Smooth muscle cell (in vitro differentiated cells): ENCODE results near the gene LDLRAD3. TPM values are rescaled to one million over a fixed set of nuclear protein-coding genes. Genes with fewer than 3 reads are reported as not detected.

Experiments used
- DNase-seq: peaks from one replicate; lab custom pipeline; 2025; ENCODE audit not compliant: unreplicated experiment; lab: John Stamatoyannopoulos, UW
- H2AFZ ChIP-seq: fragments of 200-600 bp; sonication (generic); 2 replicates; pipeline ENCODE4 v1.6.0; 2016; ENCODE audit warnings: antibody characterized with exemption, low read depth, mild to moderate bottlenecking
- H3F3A ChIP-seq: fragments of 200-600 bp; sonication (generic); 2 replicates; pipeline ENCODE4 v1.6.0; 2017; ENCODE audit warnings: antibody characterized with exemption, low read depth
- H3K27ac ChIP-seq: fragments of 200-600 bp; sonication (generic); 2 replicates; pipeline ENCODE4 v1.5.1; 2016; ENCODE audit warnings: low read depth, mild to moderate bottlenecking
- H3K27me3 ChIP-seq: fragments of 200-600 bp; sonication (generic); 2 replicates; pipeline ENCODE4 v1.6.1; 2016; ENCODE audit warnings: low read depth, mild to moderate bottlenecking
- H3K36me3 ChIP-seq: fragments of 200-600 bp; sonication (generic); 2 replicates; pipeline ENCODE4 v1.5.1; 2016; ENCODE audit warnings: low read depth
- H3K4me1 ChIP-seq: fragments of 200-600 bp; sonication (generic); 2 replicates; pipeline ENCODE4 v1.5.1; 2016; ENCODE audit warnings: low read depth
- H3K4me2 ChIP-seq: fragments of 200-600 bp; sonication (generic); 2 replicates; pipeline ENCODE4 v1.6.0; 2016; ENCODE audit warnings: mild to moderate bottlenecking
- H3K4me3 ChIP-seq: fragments of 200-600 bp; sonication (generic); 2 replicates; pipeline ENCODE4 v1.5.1; 2016; ENCODE audit warnings: mild to moderate bottlenecking
- H3K79me2 ChIP-seq: fragments of 200-600 bp; sonication (generic); 2 replicates; pipeline ENCODE4 v1.6.0; 2016; ENCODE audit warnings: low read depth, mild to moderate bottlenecking
- H3K9ac ChIP-seq: fragments of 200-600 bp; sonication (generic); 2 replicates; pipeline ENCODE4 v1.6.0; 2016; ENCODE audit warnings: low read depth
- H3K9me3 ChIP-seq: fragments of 200-600 bp; sonication (generic); replicated peaks from 2 replicates; pipeline ENCODE4 v1.5.1; 2016; ENCODE audit warnings: low read depth
- H4K20me1 ChIP-seq: fragments of 200-600 bp; sonication (generic); 2 replicates; pipeline ENCODE4 v1.6.0; 2016; ENCODE audit warnings: low read depth
- WGBS: methylation state at CpG from one replicate; pipeline ENCODE4 v1.1.7; 2016; ENCODE audit warnings: low lambda C conversion rate; 5-methylcytosine and 5-hydroxymethylcytosine counted together
- polyA plus RNA-seq: library from polyadenylated mRNA; unstranded; fragments of >200 nt; fragmentation: Nextera tagmentation; extraction: Ambion mirVana; gene quantifications from 2 replicates; pipeline ENCODE4 v1.2.1, GENCODE V29; 2016
- total RNA-seq: library from RNA; depleted of rRNA; stranded (reverse); fragments of >200 nt; gene quantifications from 2 replicates; pipeline ENCODE4 v1.2.3, GENCODE V29; 2014
- TF ChIP-seq, protein P1 (sequence below): fragments of 200-600 bp; sonication (generic); IDR thresholded peaks from 2 replicates; pipeline ENCODE4 v1.5.1; 2017; ENCODE audit warnings: borderline replicate concordance, mild to moderate bottlenecking, antibody characterized with exemption; ENCODE audit not compliant: insufficient read depth, poor library complexity, severe bottlenecking

LDLRAD3 gene
- total and polyA plus RNA-seq, 2 experiments from 2014 or later = 6.1 to 10.0 TPM

DNA sequence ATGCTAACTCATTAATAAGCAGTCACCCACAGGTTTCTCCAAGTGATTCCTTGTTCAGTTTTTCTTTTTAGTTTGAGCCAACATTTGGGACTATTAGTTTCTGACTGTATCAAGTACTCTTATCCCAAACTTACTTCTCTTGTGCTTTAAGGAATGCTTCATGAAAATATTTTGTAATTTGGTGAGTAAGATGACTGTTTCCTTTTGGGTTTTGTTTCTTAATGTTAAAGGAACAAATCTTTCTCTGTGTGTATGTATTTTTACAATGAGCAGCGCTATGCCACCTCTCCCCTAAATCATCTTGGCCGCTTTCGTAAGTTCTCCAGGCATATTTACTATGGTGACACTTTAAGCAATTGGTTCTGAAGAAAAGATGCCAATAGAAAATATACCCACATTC lies 72.4 kb downstream of the LDLRAD3 start:
- no peak overlapping the region for H3K4me3 ChIP-seq
- TF ChIP-seq, protein P1, sequence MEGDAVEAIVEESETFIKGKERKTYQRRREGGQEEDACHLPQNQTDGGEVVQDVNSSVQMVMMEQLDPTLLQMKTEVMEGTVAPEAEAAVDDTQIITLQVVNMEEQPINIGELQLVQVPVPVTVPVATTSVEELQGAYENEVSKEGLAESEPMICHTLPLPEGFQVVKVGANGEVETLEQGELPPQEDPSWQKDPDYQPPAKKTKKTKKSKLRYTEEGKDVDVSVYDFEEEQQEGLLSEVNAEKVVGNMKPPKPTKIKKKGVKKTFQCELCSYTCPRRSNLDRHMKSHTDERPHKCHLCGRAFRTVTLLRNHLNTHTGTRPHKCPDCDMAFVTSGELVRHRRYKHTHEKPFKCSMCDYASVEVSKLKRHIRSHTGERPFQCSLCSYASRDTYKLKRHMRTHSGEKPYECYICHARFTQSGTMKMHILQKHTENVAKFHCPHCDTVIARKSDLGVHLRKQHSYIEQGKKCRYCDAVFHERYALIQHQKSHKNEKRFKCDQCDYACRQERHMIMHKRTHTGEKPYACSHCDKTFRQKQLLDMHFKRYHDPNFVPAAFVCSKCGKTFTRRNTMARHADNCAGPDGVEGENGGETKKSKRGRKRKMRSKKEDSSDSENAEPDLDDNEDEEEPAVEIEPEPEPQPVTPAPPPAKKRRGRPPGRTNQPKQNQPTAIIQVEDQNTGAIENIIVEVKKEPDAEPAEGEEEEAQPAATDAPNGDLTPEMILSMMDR = no peak
- H3K4me2 ChIP-seq = no peak overlapping the region
- DNase-seq = no peak
- H4K20me1 ChIP-seq = peaks cover 26% of the 10 kb centered on the region
- H3K27me3 ChIP-seq = peaks cover 31% of the 10 kb centered on the region
- no peaks in the 10 kb centered on the region for H3K36me3 ChIP-seq
- no peaks in the 10 kb centered on the region for H3F3A ChIP-seq
- no peaks in the 10 kb centered on the region for H3K9me3 ChIP-seq
- H3K79me2 ChIP-seq = peaks cover 24% of the 10 kb centered on the region
- whole genome bisulfite sequencing = 99% methylated on average over 3 of the region's 3 CpGs
- H2AFZ ChIP-seq = no peak overlapping the region
- H3K27ac ChIP-seq = no peak overlapping the region
- H3K4me1 ChIP-seq = no peaks in the 10 kb centered on the region
- no peak overlapping the region for H3K9ac ChIP-seq

DNA sequence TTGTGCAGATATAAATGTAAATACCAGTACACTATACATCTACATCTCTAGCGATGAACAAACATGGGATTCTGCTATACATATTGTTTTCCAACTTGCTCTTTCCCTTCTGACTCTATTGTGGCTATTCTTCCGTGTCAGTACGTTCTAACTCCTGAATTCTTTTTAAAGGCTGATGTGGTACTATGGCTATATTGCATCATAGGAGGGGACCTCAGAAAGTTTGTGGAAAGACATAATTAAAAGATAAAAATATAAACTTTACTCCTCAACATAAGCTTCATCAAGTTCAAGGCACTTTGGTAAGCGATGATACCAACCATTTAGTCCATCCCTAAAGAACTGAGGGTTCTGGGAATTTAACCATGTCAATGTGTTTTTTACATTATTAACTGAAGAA lies 72.8 kb downstream of the LDLRAD3 start:
- no peak overlapping the region for H3K27ac ChIP-seq
- H3K79me2 ChIP-seq = peaks cover 24% of the 10 kb centered on the region
- WGBS = 93% methylated on average over 4 of the region's 4 CpGs
- no peaks in the 10 kb centered on the region for H3K9me3 ChIP-seq
- TF ChIP-seq, protein P1 = no peak
- no peak for DNase-seq
- H4K20me1 ChIP-seq = peaks cover 25% of the 10 kb centered on the region
- no peak overlapping the region for H3K4me2 ChIP-seq
- no peak overlapping the region for H3K4me3 ChIP-seq
- peaks cover 32% of the 10 kb centered on the region for H3K27me3 ChIP-seq
- H3K4me1 ChIP-seq = no peaks in the 10 kb centered on the region
- H2AFZ ChIP-seq = no peak overlapping the region
- H3K9ac ChIP-seq = no peak overlapping the region
- H3F3A ChIP-seq = no peaks in the 10 kb centered on the region
- H3K36me3 ChIP-seq = no peaks in the 10 kb centered on the region

DNA sequence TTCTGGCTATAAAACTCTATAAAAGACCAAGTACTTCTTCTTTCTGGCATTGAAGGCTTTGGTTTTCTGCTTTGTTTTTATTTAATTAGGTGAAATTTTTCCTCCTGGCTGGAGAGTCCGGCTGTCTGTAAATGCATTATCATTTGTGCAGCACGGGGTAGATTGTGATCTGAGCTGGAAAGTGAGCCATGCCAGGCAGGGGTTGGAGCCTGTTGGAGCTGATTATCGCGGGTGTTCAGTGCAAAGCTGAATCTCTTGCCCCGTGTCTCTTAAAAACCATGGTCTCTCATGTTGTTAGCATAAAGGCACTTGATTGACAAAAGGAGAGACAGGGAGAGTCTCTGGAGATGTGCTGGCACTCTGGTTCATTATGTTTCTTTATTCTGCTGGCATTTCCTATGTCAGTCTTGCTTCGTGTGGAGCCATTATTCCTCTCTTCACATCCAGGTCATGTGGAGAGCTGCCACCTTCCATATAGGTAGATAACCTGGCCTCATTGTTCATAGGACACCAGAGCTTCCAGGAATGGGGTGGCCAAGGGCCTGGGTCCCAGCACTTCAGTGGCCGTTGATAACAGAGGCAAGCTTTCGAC lies 75.2 kb downstream of the LDLRAD3 start:
- Histone ChIP-seq H3K9ac (no peak overlapping the region), H3K4me2 (no peak overlapping the region), H2AFZ (no peak overlapping the region), H3K4me3 (no peak overlapping the region), H4K20me1 (peaks cover 21% of the 10 kb centered on the region), H3K36me3 (no peaks in the 10 kb centered on the region), H3F3A (no peaks in the 10 kb centered on the region), H3K27ac (no peak overlapping the region), H3K9me3 (no peaks in the 10 kb centered on the region), H3K4me1 (peaks cover 15% of the 10 kb centered on the region), H3K27me3 (peaks cover 43% of the 10 kb centered on the region), H3K79me2 (peaks cover 21% of the 10 kb centered on the region)
- TF ChIP-seq, protein P1 = no peak
- WGBS = 85% methylated on average over 8 of the region's 8 CpGs
- DNase-seq = no peak

DNA sequence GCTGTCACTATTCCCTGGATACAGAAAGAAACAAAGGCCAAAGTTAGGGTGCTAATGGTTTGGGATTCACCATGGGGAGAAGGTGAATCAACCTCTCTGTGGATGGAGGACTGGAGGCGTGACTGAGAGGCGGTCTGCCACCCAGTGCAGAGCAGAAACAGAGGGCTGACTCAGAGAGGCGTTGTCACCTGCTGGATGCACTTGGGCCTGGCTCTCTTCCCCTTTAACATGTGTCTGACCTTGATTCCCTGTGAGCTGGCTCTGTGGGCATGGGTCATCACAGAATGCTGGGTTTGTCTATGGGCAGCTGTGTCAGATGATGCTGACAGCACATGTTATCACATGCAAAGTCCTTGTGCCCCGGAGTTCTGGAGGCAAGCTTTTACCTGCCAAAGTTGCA lies 75.9 kb downstream of the LDLRAD3 start:
- H4K20me1 ChIP-seq = peaks cover 19% of the 10 kb centered on the region
- no peak overlapping the region for H3K4me2 ChIP-seq
- peaks cover 16% of the 10 kb centered on the region for H3K79me2 ChIP-seq
- H3K9ac ChIP-seq = no peak overlapping the region
- TF ChIP-seq, protein P1 = no peak
- H3K27me3 ChIP-seq = peaks cover 43% of the 10 kb centered on the region
- H2AFZ ChIP-seq = no peak overlapping the region
- peaks cover 21% of the 10 kb centered on the region for H3K4me1 ChIP-seq
- H3K36me3 ChIP-seq = no peaks in the 10 kb centered on the region
- H3K9me3 ChIP-seq = no peaks in the 10 kb centered on the region
- no peak for DNase-seq
- no peaks in the 10 kb centered on the region for H3F3A ChIP-seq
- no peak overlapping the region for H3K4me3 ChIP-seq
- 84% methylated on average over 4 of the region's 4 CpGs for WGBS
- no peak overlapping the region for H3K27ac ChIP-seq
